ENCODE data around the gene SUN3. TPM values are rescaled to one million over a fixed set of nuclear protein-coding genes. Genes with fewer than 3 reads are reported as not detected.

SUN3 gene
- total and polyA plus RNA-seq, 2 of the 8 experiments (the other 6 are each of a cell fraction or from before 2014, with no cell fraction given): not detected

- Histone ChIP-seq H2AK5ac (ENCODE audit: low read depth, low read length) (no peak overlapping the region), H3K14ac (ENCODE audit: insufficient read length) (no peak overlapping the region), H3K79me2 (ENCODE audit: control insufficient read depth in 1 of 2, insufficient read depth in 2 of 2, low read length in 2 of 2) (no peaks in the 10 kb centered on the region), H2BK12ac (ENCODE audit: low read depth, low read length) (no peak overlapping the region), H4K91ac (replicated peaks; ENCODE audit: insufficient read length, low read length) (no peak overlapping the region), H3K79me1 (ENCODE audit: low read depth, low read length) (no peaks in the 10 kb centered on the region), H3K9me3 (ENCODE audit: insufficient read depth in 2 of 2, low read depth in 1 of 2, low read length in 1 of 2) (no peaks in the 10 kb centered on the region), H2BK20ac (ENCODE audit: low read length) (no peak overlapping the region), H2BK120ac (replicated peaks; ENCODE audit: low read depth, low read length) (no peak overlapping the region), H3K56ac (replicated peaks; ENCODE audit: insufficient read length, low read depth, low read length) (no peak overlapping the region), H3K27me3 (replicated peaks in 1 of 4; ENCODE audit: control insufficient read depth in 3 of 4, extremely low read depth in 1 of 4, insufficient read depth in 3 of 4, low read length in 3 of 4) (no peaks in the 10 kb centered on the region), H4K5ac (ENCODE audit: insufficient read length, low read depth, low read length) (no peak overlapping the region), H3K4me1 (replicated peaks in 1 of 4; ENCODE audit: control insufficient read depth in 3 of 4, insufficient read depth in 4 of 4, low read length in 3 of 4) (no peaks in the 10 kb centered on the region), H3K9ac (replicated peaks in 1 of 4; ENCODE audit: extremely low read depth in 1 of 4, low read depth in 3 of 4, low read length in 3 of 4) (no peak overlapping the region), H4K8ac (ENCODE audit: extremely low read depth, insufficient read depth, low read length) (no peak overlapping the region), H3K23me2 (ENCODE audit: low read depth, low read length) (no peaks in the 10 kb centered on the region), H3K18ac (ENCODE audit: extremely low read depth, low read length) (no peak overlapping the region), H3K4ac (replicated peaks; ENCODE audit: insufficient read length, low read depth, low read length) (no peak overlapping the region), H3K27ac (ENCODE audit: low read depth, low read length) (no peak overlapping the region), H3K23ac (ENCODE audit: insufficient read length) (no peak overlapping the region), H3K4me2 (ENCODE audit: insufficient read depth in 1 of 2, low read depth in 2 of 2, low read length in 2 of 2) (no peak overlapping the region), H2AFZ (ENCODE audit: low read length) (no peak overlapping the region), H2BK15ac (ENCODE audit: low read length) (no peak overlapping the region), H2BK5ac (ENCODE audit: low read depth, low read length) (no peak overlapping the region), H3K4me3 (ENCODE audit: extremely low read depth in 1 of 4, insufficient read depth in 2 of 4, low read depth in 3 of 4, low read length in 4 of 4) (no peak overlapping the region), H3K36me3 (ENCODE audit: control insufficient read depth in 2 of 4, insufficient read depth in 4 of 4, low read length in 3 of 4) (no peaks in the 10 kb centered on the region), H4K20me1 (replicated peaks in 1 of 2; ENCODE audit: control insufficient read depth in 1 of 2, insufficient read depth in 2 of 2, low read length in 2 of 2) (no peaks in the 10 kb centered on the region)
- WGBS, 2 experiments (ENCODE audit: extremely low coverage in 1 of 2, insufficient coverage in 1 of 2, insufficient read length in 1 of 2, insufficient replicate concordance in 2 of 2, low coverage in 1 of 2, low lambda C conversion rate in 2 of 2, missing lambda C conversion rate in 1 of 2): 92% methylated on average over 2 of the region's 2 CpGs; no CpG with 5 or more reads in 1 of the 2 experiments
- ChIA-PET CTCF (ENCODE audit: partially characterized antibody) (no interaction called here), POLR2A (ENCODE audit: partially characterized antibody) (interaction anchor here (1.2 to 2.0 kb wide), 3 partner anchors 8 to 11 kb away, joined by 3 to 5 read pairs (median 5); partner anchors contain the start of gene UPP1)
- FAIRE-seq (no peak), DNase-seq (ENCODE audit: low read depth in 1 of 2, low spot score in 2 of 2) (no peak)
- TF ChIP-seq ATF3 (IDR thresholded peaks at IDR 0.05; ENCODE audit: insufficient read depth, low read depth, low read length): no peak
- no peak for TF ChIP-seq MAFK (IDR thresholded peaks at IDR 0.05; ENCODE audit: low read depth, low read length)
- no peak for TF ChIP-seq EZH2 (IDR thresholded peaks at IDR 0.05; ENCODE audit: low read depth, low read length, severe bottlenecking)
- TF ChIP-seq SIX5 (IDR thresholded peaks at IDR 0.05; ENCODE audit: low read depth, low read length): no peak
- no peak for TF ChIP-seq TCF12 (IDR thresholded peaks at IDR 0.05; ENCODE audit: low read depth, low read length)
- no peak for TF ChIP-seq MAX (IDR thresholded peaks at IDR 0.05)
- no peak for TF ChIP-seq SIRT6 (IDR thresholded peaks at IDR 0.05; ENCODE audit: low read length)
- no peak for TF ChIP-seq EP300 (IDR thresholded peaks at IDR 0.05; ENCODE audit: borderline replicate concordance in 1 of 2, low read depth in 2 of 2, low read length in 2 of 2)
- TF ChIP-seq RAD21 (IDR thresholded peaks at IDR 0.05 in 1 of 2, conservative IDR thresholded peaks at IDR 0.05 in 1 of 2; ENCODE audit: low read depth in 2 of 2, low read length in 2 of 2): no peak
- no peak for TF ChIP-seq RBBP5 (IDR thresholded peaks at IDR 0.05; ENCODE audit: borderline replicate concordance, low read depth, low read length)
- no peak for TF ChIP-seq CREB1 (IDR thresholded peaks at IDR 0.05)
These were observed 49.6 kb upstream of the SUN3 start for GRCh38 chr7:48078470-48078869.

Measured in H1 (cell line).